ENCODE results near the gene KRTAP2-1. TPM values are rescaled to one million over a fixed set of nuclear protein-coding genes. Genes with fewer than 3 reads are reported as not detected.
"Not testable (repeated sequence)": the region's sequence is repeated elsewhere in the genome, so short reads cannot be mapped to it uniquely, and the experiment has no call there.

The KRTAP2-1 gene
- total RNA-seq, 1 donor from 2014 or later = not detected

DNA sequence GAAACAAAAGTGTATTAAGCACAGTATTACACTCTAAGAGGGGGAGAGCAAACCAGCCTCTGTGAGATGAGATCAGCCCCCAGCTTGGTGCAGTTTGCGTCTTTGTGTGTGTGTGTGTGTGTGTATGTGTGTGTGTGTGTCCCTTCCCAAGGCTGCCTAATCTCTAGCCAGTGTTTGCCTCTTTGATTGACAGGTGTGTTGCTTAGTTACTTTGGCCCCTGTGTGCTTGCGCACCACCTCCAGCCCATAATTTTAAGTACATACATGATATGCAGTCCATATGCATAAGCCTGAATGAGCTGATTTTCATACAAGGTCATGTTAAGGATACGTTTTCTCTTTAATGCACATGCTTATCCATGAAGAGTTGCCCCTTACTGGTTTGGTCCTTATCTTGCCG lies 45.3 kb downstream of the KRTAP2-1 start:
- Histone ChIP-seq H3K4me1 (no peaks in the 10 kb centered on the region), H3K9me3 (no peaks in the 10 kb centered on the region), H3K27ac (no peak overlapping the region), H3K36me3 (no peaks in the 10 kb centered on the region), H3K27me3 (ENCODE audit: low read depth) (no peaks in the 10 kb centered on the region), H3K4me3 (no peak overlapping the region)
- intact Hi-C loops (cut with DNase I) = no loop called here
- ATAC-seq (no peak), DNase-seq (no peak)
- TF ChIP-seq, protein P1, sequence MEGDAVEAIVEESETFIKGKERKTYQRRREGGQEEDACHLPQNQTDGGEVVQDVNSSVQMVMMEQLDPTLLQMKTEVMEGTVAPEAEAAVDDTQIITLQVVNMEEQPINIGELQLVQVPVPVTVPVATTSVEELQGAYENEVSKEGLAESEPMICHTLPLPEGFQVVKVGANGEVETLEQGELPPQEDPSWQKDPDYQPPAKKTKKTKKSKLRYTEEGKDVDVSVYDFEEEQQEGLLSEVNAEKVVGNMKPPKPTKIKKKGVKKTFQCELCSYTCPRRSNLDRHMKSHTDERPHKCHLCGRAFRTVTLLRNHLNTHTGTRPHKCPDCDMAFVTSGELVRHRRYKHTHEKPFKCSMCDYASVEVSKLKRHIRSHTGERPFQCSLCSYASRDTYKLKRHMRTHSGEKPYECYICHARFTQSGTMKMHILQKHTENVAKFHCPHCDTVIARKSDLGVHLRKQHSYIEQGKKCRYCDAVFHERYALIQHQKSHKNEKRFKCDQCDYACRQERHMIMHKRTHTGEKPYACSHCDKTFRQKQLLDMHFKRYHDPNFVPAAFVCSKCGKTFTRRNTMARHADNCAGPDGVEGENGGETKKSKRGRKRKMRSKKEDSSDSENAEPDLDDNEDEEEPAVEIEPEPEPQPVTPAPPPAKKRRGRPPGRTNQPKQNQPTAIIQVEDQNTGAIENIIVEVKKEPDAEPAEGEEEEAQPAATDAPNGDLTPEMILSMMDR (IDR thresholded peaks at IDR 0.05) = no peak

DNA sequence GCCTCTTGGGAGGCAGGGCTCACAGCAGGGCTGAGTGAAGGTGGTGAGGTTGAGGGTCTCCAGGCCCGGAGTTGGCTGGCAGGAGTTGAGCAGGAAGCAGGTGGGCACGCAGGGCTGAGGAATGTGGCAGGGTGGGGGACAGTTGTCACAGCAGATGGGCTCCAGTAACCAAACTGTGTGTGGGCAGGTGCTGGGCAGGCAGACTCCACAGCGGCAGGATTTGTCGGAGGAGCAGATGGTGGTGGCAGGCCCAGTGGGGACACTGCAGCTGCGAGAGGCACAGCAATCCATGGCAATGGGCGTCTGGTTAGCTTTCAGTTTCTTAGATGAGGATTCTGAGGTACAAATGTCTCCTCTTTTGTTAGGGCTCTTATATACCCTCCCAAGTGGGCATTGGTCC lies 47.6 kb downstream of the KRTAP2-1 start, which contains the start of gene KRTAP3-2:
TSS of gene KRTAP3-2 (minus strand) at position 344 of the 400 bp plus-strand sequence. CDS start at position 291, 53 bp downstream.
- H3K27ac ChIP-seq; H3K36me3 ChIP-seq; ATAC-seq; H3K4me3 ChIP-seq; intact Hi-C loops (cut with DNase I); H3K9me3 ChIP-seq; H3K4me1 ChIP-seq; H3K27me3 ChIP-seq (ENCODE audit: low read depth); DNase-seq: not testable (repeated sequence)

DNA sequence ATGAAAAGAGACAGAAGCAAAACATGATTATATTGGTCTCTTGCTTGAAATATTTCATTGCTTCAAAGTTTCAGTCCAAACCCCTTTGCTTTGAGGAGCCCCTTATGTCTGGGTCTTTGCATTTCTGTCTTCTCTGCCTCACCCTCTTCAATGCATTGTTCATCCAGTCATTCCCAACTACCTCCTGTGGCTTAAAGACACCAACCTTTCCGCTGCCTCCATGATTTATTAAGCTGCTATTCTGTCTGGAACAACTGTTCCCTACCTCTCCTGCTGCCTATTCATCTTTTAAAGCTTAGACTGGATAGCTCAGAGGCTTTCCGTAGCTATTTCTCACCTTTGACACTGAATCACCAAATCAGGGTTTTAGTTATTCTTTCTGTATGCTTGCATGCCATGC lies 49.8 kb downstream of the KRTAP2-1 start:
- TF ChIP-seq, protein P1 (IDR thresholded peaks at IDR 0.05) = no peak
- H3K36me3 ChIP-seq = no peaks in the 10 kb centered on the region
- H3K27ac ChIP-seq = no peak overlapping the region
- no peaks in the 10 kb centered on the region for H3K4me1 ChIP-seq
- no peaks in the 10 kb centered on the region for H3K27me3 ChIP-seq (ENCODE audit: low read depth)
- DNase-seq (no peak), ATAC-seq (no peak)
- no peak overlapping the region for H3K4me3 ChIP-seq
- no peaks in the 10 kb centered on the region for H3K9me3 ChIP-seq
- intact Hi-C loops (cut with DNase I) = no loop called here

- no peaks in the 10 kb centered on the region for H3K9me3 ChIP-seq
- no peaks in the 10 kb centered on the region for H3K36me3 ChIP-seq
- no peaks in the 10 kb centered on the region for H3K27me3 ChIP-seq (ENCODE audit: low read depth)
- no peaks in the 10 kb centered on the region for H3K4me1 ChIP-seq
- no peak overlapping the region for H3K27ac ChIP-seq
- ATAC-seq = no peak
- TF ChIP-seq, protein P1 (IDR thresholded peaks at IDR 0.05) = no peak
- no peak overlapping the region for H3K4me3 ChIP-seq
- intact Hi-C loops (cut with DNase I) = no loop called here
- no peak for DNase-seq
Measured at GRCh38 chr17:40996829-40997228, 50.3 kb downstream of the KRTAP2-1 start.

Other genes starting within 250 kb of the KRTAP2-1 start
- gene KRT28, start 247.4 kb downstream of the KRTAP2-1 start, total RNA-seq = not detected
- 31.7 TPM for gene KRT10, start 224.7 kb downstream of the KRTAP2-1 start, total RNA-seq
- not detected for gene KRT12, start 180.1 kb downstream of the KRTAP2-1 start, total RNA-seq
- gene KRT20, start 162.1 kb downstream of the KRTAP2-1 start, total RNA-seq = not detected
- 1.9 TPM for gene KRT23, start 109.7 kb downstream of the KRTAP2-1 start, total RNA-seq
- 0.59 TPM for gene KRT39, start 80.4 kb downstream of the KRTAP2-1 start, total RNA-seq
- gene KRT40, start 63.0 kb downstream of the KRTAP2-1 start, total RNA-seq = 0.27 TPM
- not detected for gene KRTAP3-3, start 53.2 kb downstream of the KRTAP2-1 start, total RNA-seq
- not detected for gene KRTAP3-2, start 47.4 kb downstream of the KRTAP2-1 start, total RNA-seq
- gene KRTAP3-1, start 38.2 kb downstream of the KRTAP2-1 start, total RNA-seq = not detected
- not detected for gene KRTAP1-5, start 20.1 kb downstream of the KRTAP2-1 start, total RNA-seq
- gene KRTAP1-4, start 17.1 kb downstream of the KRTAP2-1 start, total RNA-seq = not detected
- not detected for gene KRTAP1-3, start 12.4 kb downstream of the KRTAP2-1 start, total RNA-seq
- gene KRTAP1-1, start 5.9 kb downstream of the KRTAP2-1 start, total RNA-seq = not detected
- gene KRTAP2-2, start 7.9 kb upstream of the KRTAP2-1 start, total RNA-seq = not detected
- not detected for gene KRTAP2-3, start 12.8 kb upstream of the KRTAP2-1 start, total RNA-seq
- not detected for gene KRTAP2-4, start 18.6 kb upstream of the KRTAP2-1 start, total RNA-seq
- gene KRTAP4-7, start 36.8 kb upstream of the KRTAP2-1 start, total RNA-seq = not detected
- gene KRTAP4-8, start 50.8 kb upstream of the KRTAP2-1 start, total RNA-seq = not detected
- not detected for gene KRTAP4-16, start 54.9 kb upstream of the KRTAP2-1 start, total RNA-seq
- gene KRTAP4-9, start 58.1 kb upstream of the KRTAP2-1 start, total RNA-seq = not detected
- not detected for gene KRTAP4-11, start 71.1 kb upstream of the KRTAP2-1 start, total RNA-seq
- not detected for gene KRTAP4-12, start 76.9 kb upstream of the KRTAP2-1 start, total RNA-seq
- not detected for gene KRTAP4-6, start 93.2 kb upstream of the KRTAP2-1 start, total RNA-seq
- not detected for gene KRTAP4-5, start 102.5 kb upstream of the KRTAP2-1 start, total RNA-seq
- not detected for gene KRTAP4-4, start 113.4 kb upstream of the KRTAP2-1 start, total RNA-seq
- not detected for gene KRTAP4-3, start 120.9 kb upstream of the KRTAP2-1 start, total RNA-seq
- gene KRTAP4-2, start 130.9 kb upstream of the KRTAP2-1 start, total RNA-seq = not detected
- gene KRTAP4-1, start 137.6 kb upstream of the KRTAP2-1 start, total RNA-seq = not detected
- gene KRTAP9-1, start 142.6 kb upstream of the KRTAP2-1 start, total RNA-seq = not detected
- gene KRTAP9-2, start 179.3 kb upstream of the KRTAP2-1 start, total RNA-seq = not detected
- not detected for gene KRTAP9-3, start 185.1 kb upstream of the KRTAP2-1 start, total RNA-seq
- not detected for gene KRTAP9-8, start 190.7 kb upstream of the KRTAP2-1 start, total RNA-seq
- gene KRTAP9-4, start 202.4 kb upstream of the KRTAP2-1 start, total RNA-seq = not detected
- not detected for gene KRTAP9-9, start 208.1 kb upstream of the KRTAP2-1 start, total RNA-seq
- not detected for gene KRTAP9-6, start 218.1 kb upstream of the KRTAP2-1 start, total RNA-seq
- not detected for gene KRTAP9-7, start 228.4 kb upstream of the KRTAP2-1 start, total RNA-seq